ENCODE data around the gene SAMHD1. TPM values are rescaled to one million over a fixed set of nuclear protein-coding genes. Genes with fewer than 3 reads are reported as not detected.
"Not testable (repeated sequence)": the region's sequence is repeated elsewhere in the genome, so short reads cannot be mapped to it uniquely, and the experiment has no call there.

Gene SAMHD1
- total RNA-seq, 4 donors from 2014 or later, result 295 to 471 (median 350) TPM

DNA sequence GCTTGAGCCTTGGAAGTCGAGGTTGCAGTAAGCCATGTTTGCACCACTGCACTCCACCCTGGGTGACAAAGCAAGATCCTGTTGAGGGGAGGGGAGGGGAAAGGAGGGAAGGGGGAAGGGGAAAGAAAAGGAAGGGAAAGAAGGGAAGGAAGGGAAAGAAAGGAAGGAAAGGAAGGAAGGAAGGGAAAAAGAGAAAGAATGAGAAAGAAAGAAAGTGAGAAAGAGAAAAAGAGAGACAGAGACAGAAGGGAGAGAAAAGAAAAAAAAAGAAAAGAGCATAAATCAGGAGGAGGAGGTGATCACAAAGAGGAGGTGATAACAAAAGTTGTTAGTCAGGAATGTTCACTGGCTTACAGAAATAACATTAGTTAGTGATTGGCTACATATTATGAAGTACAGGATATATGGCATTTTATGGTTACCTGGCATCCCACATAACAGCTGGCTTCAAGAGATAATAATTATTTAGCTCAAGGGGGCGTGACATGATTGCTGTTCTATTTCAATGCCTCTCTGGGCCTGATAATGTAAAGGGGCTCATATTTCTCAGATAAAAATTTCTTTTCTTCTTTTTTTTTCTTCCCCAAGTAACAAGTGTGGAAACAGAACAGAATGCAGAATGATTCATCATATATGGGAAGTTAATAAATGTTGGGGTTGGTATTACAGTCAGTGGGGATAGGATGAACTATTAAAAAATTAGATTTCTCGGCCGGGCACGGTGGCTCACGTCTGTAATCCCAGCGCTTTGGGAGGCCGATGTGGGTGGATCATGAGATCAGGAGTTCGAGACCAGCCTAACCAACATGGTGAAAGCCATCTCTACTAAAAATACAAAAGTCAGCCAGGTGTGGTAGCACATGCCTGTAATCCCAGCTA, 27.1 kb downstream of the SAMHD1 start:
- DNase-seq (ENCODE audit: low spot score) (no peak), ATAC-seq (ENCODE audit: low FRiP score) (no peak)
- TF ChIP-seq, protein P1, sequence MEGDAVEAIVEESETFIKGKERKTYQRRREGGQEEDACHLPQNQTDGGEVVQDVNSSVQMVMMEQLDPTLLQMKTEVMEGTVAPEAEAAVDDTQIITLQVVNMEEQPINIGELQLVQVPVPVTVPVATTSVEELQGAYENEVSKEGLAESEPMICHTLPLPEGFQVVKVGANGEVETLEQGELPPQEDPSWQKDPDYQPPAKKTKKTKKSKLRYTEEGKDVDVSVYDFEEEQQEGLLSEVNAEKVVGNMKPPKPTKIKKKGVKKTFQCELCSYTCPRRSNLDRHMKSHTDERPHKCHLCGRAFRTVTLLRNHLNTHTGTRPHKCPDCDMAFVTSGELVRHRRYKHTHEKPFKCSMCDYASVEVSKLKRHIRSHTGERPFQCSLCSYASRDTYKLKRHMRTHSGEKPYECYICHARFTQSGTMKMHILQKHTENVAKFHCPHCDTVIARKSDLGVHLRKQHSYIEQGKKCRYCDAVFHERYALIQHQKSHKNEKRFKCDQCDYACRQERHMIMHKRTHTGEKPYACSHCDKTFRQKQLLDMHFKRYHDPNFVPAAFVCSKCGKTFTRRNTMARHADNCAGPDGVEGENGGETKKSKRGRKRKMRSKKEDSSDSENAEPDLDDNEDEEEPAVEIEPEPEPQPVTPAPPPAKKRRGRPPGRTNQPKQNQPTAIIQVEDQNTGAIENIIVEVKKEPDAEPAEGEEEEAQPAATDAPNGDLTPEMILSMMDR (IDR thresholded peaks at IDR 0.05), result no peak

DNA sequence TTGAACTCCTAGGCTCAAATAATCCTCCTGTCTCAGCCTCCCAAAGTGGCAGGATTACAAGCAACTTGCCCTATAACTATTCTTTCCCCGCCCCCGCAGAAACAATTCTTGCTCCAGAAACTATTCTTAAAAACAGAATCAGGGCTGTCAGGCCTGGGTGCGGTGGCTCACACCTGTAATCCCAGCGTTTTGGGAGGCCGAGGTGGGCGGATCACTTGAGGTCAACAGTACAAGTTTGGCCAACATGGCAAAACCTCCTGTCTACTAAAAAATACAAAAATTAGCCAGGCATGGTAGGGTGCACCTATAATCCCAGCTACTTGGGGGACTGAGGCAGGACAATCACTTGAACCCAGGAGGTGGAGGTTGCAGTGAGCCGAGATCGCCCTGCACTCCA, 31.2 kb downstream of the SAMHD1 start:
- DNase-seq (ENCODE audit: low spot score) (no peak), ATAC-seq (ENCODE audit: low FRiP score) (no peak)
- TF ChIP-seq, protein P1 (IDR thresholded peaks at IDR 0.05), result no peak

DNA sequence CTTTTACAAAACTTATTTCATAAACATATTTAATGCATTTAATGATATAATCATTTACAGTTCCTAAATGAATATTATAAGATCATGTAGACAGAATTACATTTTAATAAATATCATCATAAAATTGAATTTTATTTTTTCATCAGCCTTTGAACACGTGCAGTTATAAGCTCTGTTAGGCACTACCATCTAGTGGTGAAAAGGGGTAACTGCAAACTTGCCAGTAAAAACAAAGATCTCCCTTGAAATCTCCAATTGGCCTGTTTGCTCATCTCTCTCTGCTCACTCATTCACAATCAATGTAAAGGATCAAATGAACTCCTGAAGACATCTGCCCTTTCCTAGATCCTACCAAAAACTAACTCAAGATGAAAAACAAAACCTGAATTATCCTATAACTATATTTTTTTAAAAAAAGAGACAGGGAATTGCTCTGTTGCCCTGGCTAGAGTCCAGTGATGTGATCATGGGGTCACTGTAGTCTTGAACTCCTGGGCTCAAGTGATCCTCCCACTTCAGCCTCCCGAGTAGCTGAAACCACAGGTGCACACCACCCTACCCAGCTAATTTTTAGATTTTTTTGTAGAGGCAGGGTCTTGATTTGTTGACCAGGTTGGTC, 31.7 kb downstream of the SAMHD1 start:
- TF ChIP-seq, protein P1 (IDR thresholded peaks at IDR 0.05), result no peak
- no peak for DNase-seq (ENCODE audit: low spot score)
- no peak for ATAC-seq (ENCODE audit: low FRiP score)

DNA sequence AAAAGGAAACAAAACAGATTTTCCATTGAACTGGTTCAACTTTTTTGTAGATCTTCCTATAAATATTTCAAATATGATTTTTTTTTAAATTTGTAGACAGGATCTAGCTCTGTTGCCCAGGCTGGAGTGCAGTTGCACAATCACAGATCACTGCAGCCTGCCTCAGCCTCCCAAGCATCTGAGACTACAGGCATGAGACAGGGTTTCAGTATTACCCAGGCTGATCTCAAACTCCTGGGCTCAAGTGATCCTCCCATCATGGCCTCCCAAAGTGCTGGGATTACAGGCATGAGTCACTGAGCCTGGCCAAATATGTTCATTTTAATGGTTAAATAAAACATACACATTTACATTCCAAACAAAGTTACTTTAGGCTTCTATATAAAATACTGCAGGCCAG, 33.6 kb downstream of the SAMHD1 start:
- DNase-seq (ENCODE audit: low spot score) (no peak), ATAC-seq (ENCODE audit: low FRiP score) (no peak)
- TF ChIP-seq, protein P1 (IDR thresholded peaks at IDR 0.05), result no peak

DNA sequence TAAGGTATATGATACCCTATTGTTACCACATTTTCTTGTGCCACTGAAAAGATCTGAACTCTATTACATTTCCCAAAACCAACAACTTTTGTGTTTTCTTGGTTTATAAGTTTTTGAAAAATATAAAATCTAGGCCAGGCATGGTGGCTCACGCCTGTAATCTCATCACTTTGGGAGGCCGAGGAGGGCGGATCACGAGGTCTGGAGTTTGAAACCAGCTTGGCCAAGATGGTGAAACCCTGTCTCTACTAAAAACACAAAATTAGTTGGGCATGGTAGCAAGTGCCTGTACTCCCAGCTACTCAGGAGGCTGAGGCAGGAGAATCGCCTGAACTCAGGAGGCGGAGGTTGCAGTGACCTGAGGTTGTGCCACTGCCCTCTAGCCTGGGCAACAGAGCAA, 34.3 kb downstream of the SAMHD1 start:
- no peak for DNase-seq (ENCODE audit: low spot score)
- no peak for ATAC-seq (ENCODE audit: low FRiP score)
- TF ChIP-seq, protein P1 (IDR thresholded peaks at IDR 0.05), result no peak

DNA sequence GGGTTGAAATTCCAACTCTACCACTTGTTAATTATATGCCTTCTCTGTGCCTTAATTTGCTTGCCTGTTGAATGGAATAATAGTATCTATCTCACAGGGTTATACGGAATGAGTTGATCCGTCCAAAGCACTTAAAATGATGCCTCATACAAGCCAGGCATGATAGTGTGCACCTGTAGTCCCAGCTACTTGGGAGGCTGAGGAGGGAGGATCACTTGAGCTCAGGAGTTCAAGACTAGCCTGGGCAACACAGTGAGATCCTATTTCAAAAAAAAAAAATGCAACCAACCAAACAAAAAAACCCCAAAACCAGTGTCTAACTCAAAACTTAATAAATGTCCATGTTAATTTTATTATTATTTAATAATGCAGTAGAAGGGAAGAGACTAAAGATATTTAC, 35.3 kb downstream of the SAMHD1 start:
- DNase-seq (ENCODE audit: low spot score), result no peak
- TF ChIP-seq, protein P1 (IDR thresholded peaks at IDR 0.05), result no peak
- ATAC-seq (ENCODE audit: low FRiP score), result no peak

DNA sequence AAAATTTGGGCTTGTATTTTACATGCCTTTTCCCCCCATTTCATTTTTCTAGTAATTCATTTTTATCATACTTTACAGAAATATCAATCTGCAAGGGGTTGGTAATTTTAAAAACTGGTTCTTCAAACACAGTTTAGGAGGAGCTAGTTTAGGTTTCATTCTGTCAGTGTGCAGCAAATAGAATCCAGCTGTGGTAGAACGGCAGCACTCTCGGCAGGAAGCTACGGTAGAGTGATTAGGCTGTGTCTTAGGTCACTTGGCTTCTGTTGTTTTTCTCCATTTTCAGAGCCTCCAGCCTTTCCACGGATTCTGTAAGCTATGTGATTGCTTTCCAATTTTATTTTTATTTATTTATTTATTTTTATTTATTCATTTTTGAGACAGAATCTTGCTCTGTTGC, 42.9 kb downstream of the SAMHD1 start:
- TF ChIP-seq, protein P1 (IDR thresholded peaks at IDR 0.05), result no peak
- no peak for ATAC-seq (ENCODE audit: low FRiP score)
- DNase-seq (ENCODE audit: low spot score), result no peak

DNA sequence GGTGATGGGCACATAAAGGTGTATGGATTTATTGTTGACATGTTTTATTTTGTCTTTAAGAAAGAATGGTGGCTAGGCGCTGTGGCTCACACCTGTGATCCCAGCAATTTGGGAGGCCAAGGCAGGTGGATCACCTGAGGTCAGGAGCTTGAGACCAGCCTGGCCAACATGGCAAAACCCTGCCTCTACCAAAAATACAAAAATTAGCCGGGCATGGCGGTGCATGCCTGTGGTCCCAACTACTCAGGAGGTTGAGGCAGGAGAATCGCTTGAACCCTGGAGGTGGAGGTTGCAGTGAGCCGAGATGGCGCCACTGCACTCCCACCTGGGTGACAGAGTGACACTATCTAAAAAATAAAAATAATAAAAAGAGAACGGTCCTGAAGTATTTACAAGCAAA, 45.4 kb downstream of the SAMHD1 start:
- not testable (repeated sequence) for DNase-seq (ENCODE audit: low spot score)

DNA sequence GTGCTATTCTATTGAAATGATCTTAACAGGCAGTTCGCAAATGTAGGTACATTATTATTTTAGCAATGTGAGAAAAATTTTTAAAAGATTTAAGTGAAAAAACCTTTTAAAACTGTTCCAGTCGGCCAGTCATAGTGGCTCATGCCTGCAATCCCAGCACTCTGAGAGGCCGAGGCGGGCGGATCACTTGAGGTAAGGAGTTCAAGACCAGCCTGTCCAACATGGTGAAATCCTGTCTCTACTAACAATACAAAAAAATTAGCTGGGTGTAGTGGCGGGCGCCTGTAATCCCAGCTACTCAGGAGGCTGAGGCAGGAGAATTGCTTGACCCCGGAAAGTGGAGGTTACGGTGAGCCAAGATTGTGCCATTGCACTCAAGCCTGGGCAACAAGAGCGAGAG, 45.9 kb downstream of the SAMHD1 start:
- DNase-seq (ENCODE audit: low spot score); ATAC-seq (ENCODE audit: low FRiP score): not testable (repeated sequence)

More for the DNA sequence above, 45.4 kb downstream of the SAMHD1 start:
- not testable (repeated sequence) for ATAC-seq (ENCODE audit: low FRiP score)
